GM21360 (cell line): ENCODE measurements around the gene RETREG2.
A peak's percentile ranks its signal among the peaks of the same experiment; 100 is the strongest.

Experiments used
- ATAC-seq: cut with Tn5 transposase; IDR thresholded peaks from one replicate; pipeline ENCODE4 v1.9.1; 2021; ENCODE audit warnings: mild to moderate bottlenecking, moderate library complexity; ENCODE audit not compliant: unreplicated experiment

Gene RETREG2

GRCh38 chr2:219213486-219214071 lies 35.5 kb downstream of the RETREG2 start:
- no peak for ATAC-seq

GRCh38 chr2:219214141-219214540 lies 36.1 kb downstream of the RETREG2 start:
- ATAC-seq = no peak

- no peak for ATAC-seq
Observed at GRCh38 chr2:219214786-219215185, 36.7 kb downstream of the RETREG2 start.

- no peak for ATAC-seq
Observed at GRCh38 chr2:219215871-219216534, 37.9 kb downstream of the RETREG2 start.

- ATAC-seq = no peak
Observed at GRCh38 chr2:219216535-219216915, 38.5 kb downstream of the RETREG2 start.

GRCh38 chr2:219218217-219218731 lies 40.2 kb downstream of the RETREG2 start:
- peak; percentile 26 for ATAC-seq

GRCh38 chr2:219218732-219219701 lies 40.9 kb downstream of the RETREG2 start, which contains the start of gene ABCB6:
Gene ABCB6 (minus strand): TSS chr2:219218958. CDS start chr2:219218673, 285 bp downstream.
- peak; percentile 58 for ATAC-seq

- ATAC-seq = no peak
Observed at GRCh38 chr2:219219784-219220532, 41.9 kb downstream of the RETREG2 start.

- no peak for ATAC-seq
Observed at GRCh38 chr2:219220652-219221402, 42.8 kb downstream of the RETREG2 start.

GRCh38 chr2:219221957-219222518 lies 44.0 kb downstream of the RETREG2 start:
- ATAC-seq = no peak

- no peak for ATAC-seq
Observed at GRCh38 chr2:219223831-219224610, 45.9 kb downstream of the RETREG2 start.

GRCh38 chr2:219225350-219225749 lies 47.3 kb downstream of the RETREG2 start:
- ATAC-seq = no peak

GRCh38 chr2:219228041-219228910 lies 50.2 kb downstream of the RETREG2 start:
- ATAC-seq = no peak

GRCh38 chr2:219228911-219229304 lies 50.8 kb downstream of the RETREG2 start:
- peak; percentile 18 for ATAC-seq

- ATAC-seq = peak; percentile 93
Observed at GRCh38 chr2:219229305-219230058, 51.4 kb downstream of the RETREG2 start, which contains the start of the genes ANKZF1 and ATG9A. Gene ANKZF1 (plus strand): TSS chr2:219229806. CDS start chr2:219230258, 452 bp downstream. Gene ATG9A (minus strand): TSS chr2:219229636. CDS start chr2:219228024, 1,612 bp downstream.

GRCh38 chr2:219230059-219230540 lies 52.0 kb downstream of the RETREG2 start:
- ATAC-seq = no peak

GRCh38 chr2:219234331-219234730 lies 56.3 kb downstream of the RETREG2 start:
- no peak for ATAC-seq
